HG03159 (cell line): ENCODE measurements around the gene GLP2R.
"Not testable (repeated sequence)": the region's sequence is repeated elsewhere in the genome, so short reads cannot be mapped to it uniquely, and the experiment has no call there.

Experiments used
- ATAC-seq: cut with Tn5 transposase; IDR thresholded peaks from one replicate; pipeline ENCODE4 v1.9.1; 2021; ENCODE audit warnings: mild to moderate bottlenecking, moderate library complexity; ENCODE audit not compliant: unreplicated experiment

Gene GLP2R

GRCh38 chr17:9918804-9919352 lies 93.2 kb downstream of the GLP2R start:
- ATAC-seq: no peak

- not testable (repeated sequence) for ATAC-seq
Measured at GRCh38 chr17:9921216-9921615, 95.5 kb downstream of the GLP2R start.

- no peak for ATAC-seq
Measured at GRCh38 chr17:9922012-9922848, 96.5 kb downstream of the GLP2R start.

- no peak for ATAC-seq
Measured at GRCh38 chr17:9924735-9925191, 99.0 kb downstream of the GLP2R start.

GRCh38 chr17:9925457-9925856 lies 99.7 kb downstream of the GLP2R start:
- ATAC-seq: no peak

- ATAC-seq: no peak
Measured at GRCh38 chr17:9926150-9926804, 100.6 kb downstream of the GLP2R start.

GRCh38 chr17:9928601-9929333 lies 103.0 kb downstream of the GLP2R start:
- ATAC-seq: no peak

- ATAC-seq: no peak
Measured at GRCh38 chr17:9929871-9930270, 104.1 kb downstream of the GLP2R start.

GRCh38 chr17:9931144-9931741 lies 105.5 kb downstream of the GLP2R start:
- no peak for ATAC-seq

GRCh38 chr17:9932491-9932890 lies 106.8 kb downstream of the GLP2R start:
- no peak for ATAC-seq

- ATAC-seq: no peak
Measured at GRCh38 chr17:9934331-9934730, 108.6 kb downstream of the GLP2R start.

GRCh38 chr17:9935408-9935807 lies 109.7 kb downstream of the GLP2R start:
- ATAC-seq: no peak

GRCh38 chr17:9936095-9936494 lies 110.4 kb downstream of the GLP2R start:
- ATAC-seq: no peak

- no peak for ATAC-seq
Measured at GRCh38 chr17:9937241-9937761, 111.6 kb downstream of the GLP2R start.

GRCh38 chr17:9937901-9938300 lies 112.2 kb downstream of the GLP2R start:
- ATAC-seq: no peak

GRCh38 chr17:9938764-9939163 lies 113.0 kb downstream of the GLP2R start:
- no peak for ATAC-seq

GRCh38 chr17:9940841-9941240 lies 115.1 kb downstream of the GLP2R start:
- no peak for ATAC-seq

- no peak for ATAC-seq
Measured at GRCh38 chr17:9941305-9941704, 115.6 kb downstream of the GLP2R start.
